GM12892 (cell line): Measurements from ENCODE around the gene KANSL2.

Experiments
- POLR2AphosphoS5 ChIP-seq: IDR thresholded peaks from 2 replicates; pipeline ENCODE4 v1.6.1; 2011; ENCODE audit warnings: low read depth, low read length, control low read depth
- TAF1 ChIP-seq: IDR thresholded peaks from 2 replicates; pipeline ENCODE4 v1.6.1; 2011; ENCODE audit warnings: low read depth, mild to moderate bottlenecking, control low read depth, low read length, borderline replicate concordance

- TF ChIP-seq POLR2AphosphoS5: no peak
- no peak for TF ChIP-seq TAF1
Measured at GRCh38 chr12:48688836-48689235, 6.8 kb upstream of the KANSL2 start.
